OCI-LY7 (cell line): ENCODE results near the gene TEX48. TPM values are rescaled to one million over a fixed set of nuclear protein-coding genes. Genes with fewer than 3 reads are reported as not detected.

Experiments used
- BruUV-seq: library from RNA; stranded (reverse); fragments of 400-500 nt; replicated peaks from 2 replicates; lab custom pipeline; 2021; lab: Mats Ljungman, UMichigan
- CTCF ChIA-PET: fragments of 300-600 bp; sonication (Branson Sonifier 250); formaldehyde crosslinking; loops from one replicate; lab custom pipeline; 2022; ENCODE audit warnings: antibody characterized with exemption; ENCODE audit not compliant: unreplicated experiment; lab: Charles Lee
- POLR2A ChIA-PET: fragments of 300-600 bp; sonication (Branson Sonifier 250); formaldehyde crosslinking; loops from one replicate; lab custom pipeline; 2022; ENCODE audit warnings: antibody characterized with exemption; lab: Charles Lee
- DNase-seq: peaks from one replicate; pipeline ENCODE4 v3.0.0-alpha.2; 2015; ENCODE audit warnings: low spot score
- H2AFZ ChIP-seq: fragments of 200-600 bp; sonication (generic), shearing (Covaris generic); 2 replicates; pipeline ENCODE4 v1.6.1; 2014; ENCODE audit warnings: mild to moderate bottlenecking, antibody characterized with exemption, low read length, moderate library complexity
- H3K27ac ChIP-seq: fragments of 200-600 bp; sonication (generic); 2 replicates; pipeline ENCODE4 v1.5.1; 2014; ENCODE audit warnings: mixed run types, low read depth, mild to moderate bottlenecking, moderate library complexity, low read length, inconsistent platforms; ENCODE audit not compliant: poor library complexity, severe bottlenecking
- H3K36me3 ChIP-seq: fragments of 200-600 bp; sonication (generic); 2 replicates; pipeline ENCODE4 v1.6.1; 2014; ENCODE audit warnings: mild to moderate bottlenecking, antibody characterized with exemption, low read length, moderate library complexity, mixed read lengths; ENCODE audit not compliant: insufficient read depth
- H3K4me1 ChIP-seq: fragments of 200-600 bp; sonication (generic); 2 replicates; pipeline ENCODE4 v1.5.1; 2014; ENCODE audit warnings: mild to moderate bottlenecking, low read length; ENCODE audit not compliant: insufficient read depth, poor library complexity, severe bottlenecking
- H3K4me2 ChIP-seq: fragments of 200-600 bp; sonication (generic); 2 replicates; pipeline ENCODE4 v1.6.1; 2014; ENCODE audit warnings: mild to moderate bottlenecking, low read length
- H3K4me3 ChIP-seq: fragments of 200-600 bp; sonication (generic); 2 replicates; pipeline ENCODE4 v1.5.1; 2014; ENCODE audit warnings: mild to moderate bottlenecking, low read depth, low read length; ENCODE audit not compliant: poor library complexity, severe bottlenecking
- H3K79me2 ChIP-seq: fragments of 200-600 bp; sonication (generic); 2 replicates; pipeline ENCODE4 v1.6.1; 2016; ENCODE audit warnings: low read depth, mild to moderate bottlenecking, low read length, moderate library complexity, mixed read lengths; ENCODE audit not compliant: insufficient read depth
- H3K9me2 ChIP-seq: fragments of 200-600 bp; sonication (generic); 2 replicates; pipeline ENCODE4 v1.6.1; 2016; ENCODE audit warnings: mild to moderate bottlenecking, low read length, mixed read lengths; ENCODE audit not compliant: insufficient read depth
- H3K9me3 ChIP-seq: fragments of 200-600 bp; sonication (generic); 2 replicates; pipeline ENCODE4 v1.6.1; 2014; ENCODE audit warnings: mild to moderate bottlenecking, mixed run types, low read length, mixed read lengths
- H4K20me1 ChIP-seq: fragments of 200-600 bp; sonication (generic); 2 replicates; pipeline ENCODE4 v1.6.1; 2014; ENCODE audit warnings: mild to moderate bottlenecking, antibody characterized with exemption, low read length, moderate library complexity, mixed read lengths; ENCODE audit not compliant: insufficient read depth
- CTCF ChIP-seq: fragments of 200-600 bp; sonication (generic); conservative IDR thresholded peaks from 2 replicates; pipeline ENCODE4 v1.5.1; 2014; ENCODE audit warnings: mild to moderate bottlenecking, antibody characterized with exemption, low read length, moderate library complexity, mixed read lengths
- EZH2phosphoT487 ChIP-seq: fragments of 200-600 bp; sonication (generic); IDR thresholded peaks from 2 replicates; pipeline ENCODE4 v1.6.1; 2018; ENCODE audit warnings: low read depth, borderline replicate concordance, mild to moderate bottlenecking, mixed run types, antibody characterized with exemption, low read length, moderate library complexity, mixed read lengths
- intact Hi-C: fragments of 100-400 bp; cut with micrococcal nuclease; formaldehyde crosslinking; loops from one replicate; pipeline ENCODE4 v1.10.0; 2022; ENCODE audit not compliant: unreplicated experiment
- total RNA-seq, 2 experiments: library from RNA; depleted of rRNA in 1 of 2; stranded (reverse); fragments of >200 nt in 1 of 2; shearing (Covaris generic) in 1 of 2; gene quantifications; 2 replicates each; pipeline ENCODE4 v1.2.3, GENCODE V29; 2014 to 2022

The TEX48 gene
- total RNA-seq, 2 experiments from 2014 or later = not detected

- no peaks in the 10 kb centered on the region for H3K36me3 ChIP-seq
- CTCF ChIA-PET = no interaction called here
Measured at GRCh38 chr9:114674076-114674797, 7.8 kb downstream of the TEX48 start.

GRCh38 chr9:114671605-114672004 is 10.4 kb downstream of the TEX48 start:
- Histone ChIP-seq H3K4me3 (no peak overlapping the region), H4K20me1 (no peaks in the 10 kb centered on the region), H3K27ac (no peak overlapping the region), H3K79me2 (no peaks in the 10 kb centered on the region), H2AFZ (no peak overlapping the region), H3K4me2 (no peak overlapping the region), H3K9me2 (no peaks in the 10 kb centered on the region), H3K36me3 (no peaks in the 10 kb centered on the region), H3K4me1 (no peaks in the 10 kb centered on the region), H3K9me3 (no peaks in the 10 kb centered on the region)
- intact Hi-C loops = no loop called here
- TF ChIP-seq EZH2phosphoT487 = no peak
- no peak for TF ChIP-seq CTCF
- no peak for DNase-seq
- CTCF ChIA-PET = no interaction called here
- POLR2A ChIA-PET = interaction anchor here (1.0 kb wide), 1 partner anchor 12 kb away, joined by 3 read pairs; no protein-coding TSS in a partner anchor
- no TSS peak for BruUV-seq

More at GRCh38 chr9:114674076-114674797, 7.8 kb downstream of the TEX48 start:
- Histone ChIP-seq H3K79me2 (no peaks in the 10 kb centered on the region), H4K20me1 (no peaks in the 10 kb centered on the region), H3K9me3 (no peaks in the 10 kb centered on the region), H3K9me2 (no peaks in the 10 kb centered on the region), H2AFZ (no peak overlapping the region), H3K4me1 (no peaks in the 10 kb centered on the region), H3K4me3 (no peak overlapping the region), H3K4me2 (no peak overlapping the region), H3K27ac (no peak overlapping the region)
- POLR2A ChIA-PET = interaction anchor here (0.6 kb wide), 1 partner anchor 11 kb away, joined by 3 read pairs; no protein-coding TSS in a partner anchor
- DNase-seq = no peak
- intact Hi-C loops = no loop called here
- BruUV-seq = no TSS peak
- TF ChIP-seq CTCF (no peak), EZH2phosphoT487 (no peak)

- ChIA-PET POLR2A (no interaction called here), CTCF (no interaction called here)
- H3K9me3 ChIP-seq = no peaks in the 10 kb centered on the region
- no peaks in the 10 kb centered on the region for H3K4me1 ChIP-seq
- TF ChIP-seq EZH2phosphoT487 = no peak
- no peak for TF ChIP-seq CTCF
- H2AFZ ChIP-seq = no peak overlapping the region
- H3K27ac ChIP-seq = no peak overlapping the region
- H3K36me3 ChIP-seq = no peaks in the 10 kb centered on the region
- H4K20me1 ChIP-seq = no peaks in the 10 kb centered on the region
- H3K9me2 ChIP-seq = no peaks in the 10 kb centered on the region
- H3K4me2 ChIP-seq = no peak overlapping the region
- no TSS peak for BruUV-seq
- intact Hi-C loops = no loop called here
- no peak overlapping the region for H3K4me3 ChIP-seq
- no peak for DNase-seq
- H3K79me2 ChIP-seq = no peaks in the 10 kb centered on the region
Measured at GRCh38 chr9:114669961-114670360, 12.0 kb downstream of the TEX48 start.
